GM18858 (cell line): ENCODE data around the gene PROCR.
A peak's percentile ranks its signal among the peaks of the same experiment; 100 is the strongest.
"Not testable (repeated sequence)": the region's sequence is repeated elsewhere in the genome, so short reads cannot be mapped to it uniquely, and the experiment has no call there.

Experiments used
- ATAC-seq: cut with Tn5 transposase; IDR thresholded peaks from one replicate; pipeline ENCODE4 v1.9.1; 2021; ENCODE audit not compliant: unreplicated experiment

PROCR gene

DNA sequence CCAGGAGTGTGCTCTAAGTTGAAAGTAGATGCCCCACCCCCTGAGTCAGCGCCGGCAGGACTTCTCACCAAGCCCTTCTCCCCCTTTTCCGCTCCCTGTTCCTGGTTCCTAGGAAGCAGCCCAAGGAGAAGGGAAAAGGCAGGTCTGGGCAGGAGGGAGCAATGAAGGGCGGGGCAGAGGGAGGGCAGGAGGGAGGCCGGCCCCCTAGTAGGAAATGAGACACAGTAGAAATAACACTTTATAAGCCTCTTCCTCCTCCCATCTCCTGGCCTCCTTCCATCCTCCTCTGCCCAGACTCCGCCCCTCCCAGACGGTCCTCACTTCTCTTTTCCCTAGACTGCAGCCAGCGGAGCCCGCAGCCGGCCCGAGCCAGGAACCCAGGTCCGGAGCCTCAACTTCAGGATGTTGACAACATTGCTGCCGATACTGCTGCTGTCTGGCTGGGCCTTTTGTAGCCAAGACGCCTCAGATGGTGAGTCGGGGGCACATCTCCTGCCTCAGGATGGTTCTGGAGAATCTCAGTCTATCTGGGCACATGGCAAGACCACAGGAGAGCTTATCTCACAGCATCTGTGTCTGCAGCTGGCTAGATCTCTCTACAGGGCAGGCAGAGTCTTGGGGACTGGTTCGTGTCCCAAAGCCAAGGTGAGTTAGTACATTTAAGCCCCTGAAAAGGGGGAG is at the start of gene PROCR:
Gene PROCR (plus strand): TSS at position 320 of the 681 bp plus-strand sequence. CDS start 83 bp downstream, at position 403.
- ATAC-seq: no peak

DNA sequence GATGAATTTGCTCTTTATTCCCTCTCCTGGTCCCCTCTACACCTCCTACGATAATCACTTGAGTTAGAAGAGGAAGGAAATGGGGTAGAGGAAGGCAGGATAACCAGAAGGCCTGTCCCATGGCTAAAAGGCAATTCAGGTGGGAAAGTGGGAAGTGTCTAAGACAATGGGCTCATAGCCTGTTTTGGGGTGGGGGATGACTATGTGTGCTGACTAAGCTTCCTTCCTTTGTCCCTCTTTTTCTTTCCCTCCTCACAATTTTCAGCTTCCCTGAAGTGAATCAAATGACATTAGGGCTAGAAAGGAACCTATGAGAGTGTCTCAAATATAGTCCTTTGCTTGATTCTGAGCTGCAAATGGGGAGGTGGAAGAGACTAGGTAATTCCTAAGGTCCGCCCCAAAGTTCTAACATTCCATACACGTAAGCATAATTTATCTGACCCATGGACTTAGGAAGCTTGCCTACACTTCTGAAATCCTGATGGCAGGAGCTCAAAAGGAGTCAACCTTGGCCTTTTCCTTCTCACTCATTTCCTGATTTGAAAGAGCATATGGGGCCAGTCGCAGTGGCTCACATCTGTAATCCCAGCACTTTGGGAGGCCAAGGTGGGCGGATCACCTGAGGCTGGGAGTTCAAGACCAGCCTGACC is 49.0 kb upstream of the PROCR start:
- no peak for ATAC-seq

DNA sequence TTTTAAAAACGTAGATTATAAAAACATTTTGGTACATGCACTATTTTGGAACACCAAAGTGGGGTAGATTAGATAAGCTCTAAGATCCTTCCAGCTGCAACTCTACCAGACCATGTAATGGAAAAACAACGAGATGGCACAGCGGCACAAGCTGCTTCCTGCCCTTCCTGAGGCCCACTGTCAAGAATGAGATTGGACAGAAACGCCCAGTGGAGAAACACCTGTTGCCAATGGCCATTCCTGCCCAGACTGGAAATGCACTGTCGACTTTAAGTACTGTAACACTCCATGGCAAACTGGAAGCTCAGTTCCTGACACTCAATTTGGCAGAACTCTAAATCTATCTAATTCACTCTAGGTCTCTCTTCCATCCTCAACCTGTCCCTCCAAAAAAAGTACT is 46.1 kb upstream of the PROCR start:
- ATAC-seq: no peak

DNA sequence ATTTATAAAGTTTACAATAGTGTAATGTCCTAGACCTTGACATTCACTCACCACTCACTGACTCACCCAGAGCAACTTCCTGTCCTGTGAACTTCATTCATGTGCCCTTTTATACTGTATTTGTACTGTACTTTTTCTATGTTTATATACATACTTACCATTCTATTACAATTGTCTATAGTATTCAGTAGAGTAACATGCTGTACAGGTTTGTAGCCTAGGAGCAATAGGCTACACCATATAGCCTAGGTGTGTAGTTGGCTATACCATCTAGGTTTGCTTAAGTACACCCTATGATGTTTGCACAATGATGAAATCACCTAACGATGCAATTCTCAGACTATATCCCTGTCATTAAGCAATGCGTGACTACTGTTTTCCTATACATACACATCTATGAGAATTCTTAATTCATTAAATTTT is 42.2 kb upstream of the PROCR start:
- ATAC-seq: no peak

DNA sequence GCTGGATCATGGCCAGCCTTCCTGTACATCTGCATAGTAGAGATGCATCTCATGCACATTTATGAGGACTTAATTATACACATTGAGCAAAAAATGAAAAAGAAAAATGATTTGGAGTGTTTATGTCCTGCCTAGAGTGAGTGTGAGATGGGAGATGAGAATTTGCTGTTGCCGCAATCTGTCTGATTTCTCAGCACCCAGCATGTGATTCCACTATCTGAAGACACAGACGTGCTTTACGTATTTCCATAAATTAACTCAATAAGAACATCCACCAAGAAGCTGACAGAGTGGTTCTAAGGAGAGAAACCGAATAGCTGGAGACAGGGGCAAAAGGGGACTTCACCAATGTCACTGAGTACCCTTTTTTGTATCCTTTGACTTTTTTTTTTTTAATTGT is 39.9 kb upstream of the PROCR start:
- ATAC-seq: no peak

DNA sequence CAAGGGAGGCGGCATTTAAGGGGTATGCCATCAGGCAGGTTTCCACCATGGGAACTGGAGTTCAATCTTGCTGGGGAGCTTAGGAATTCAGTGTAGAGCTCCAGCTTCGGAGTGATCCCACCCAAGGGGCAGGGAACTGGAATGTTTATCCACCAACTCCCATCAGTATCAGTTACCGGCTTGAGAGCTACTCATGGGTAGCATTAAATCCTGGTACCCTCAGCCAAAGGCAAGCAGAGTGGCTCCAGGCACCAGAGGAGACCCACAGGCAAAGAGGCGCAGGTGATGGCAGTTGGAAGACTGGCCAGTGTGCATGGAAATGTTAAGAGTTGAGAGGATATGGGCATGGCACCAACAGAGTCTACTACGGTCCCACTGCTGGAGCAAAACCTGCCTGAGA is 38.8 kb upstream of the PROCR start:
- ATAC-seq: no peak

DNA sequence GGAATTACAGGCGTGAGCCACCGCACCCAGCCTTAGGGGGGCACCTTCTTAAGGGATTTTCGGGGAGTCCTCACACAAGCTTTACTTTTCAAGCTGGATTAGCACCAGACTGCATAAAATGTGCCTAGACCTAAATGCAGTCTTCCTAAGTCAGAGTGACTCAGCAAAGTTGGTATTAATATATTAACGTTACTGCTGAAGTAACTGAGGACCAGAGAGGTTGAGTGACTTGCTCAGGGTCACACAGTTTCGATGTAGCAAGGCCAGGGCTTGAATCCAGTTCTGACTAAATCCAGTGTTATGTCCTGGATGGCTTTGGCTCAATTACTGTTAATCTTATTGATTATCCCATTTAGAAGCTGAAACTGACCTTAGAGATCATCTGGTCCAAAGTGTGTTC is 38.1 kb upstream of the PROCR start:
- ATAC-seq: no peak

DNA sequence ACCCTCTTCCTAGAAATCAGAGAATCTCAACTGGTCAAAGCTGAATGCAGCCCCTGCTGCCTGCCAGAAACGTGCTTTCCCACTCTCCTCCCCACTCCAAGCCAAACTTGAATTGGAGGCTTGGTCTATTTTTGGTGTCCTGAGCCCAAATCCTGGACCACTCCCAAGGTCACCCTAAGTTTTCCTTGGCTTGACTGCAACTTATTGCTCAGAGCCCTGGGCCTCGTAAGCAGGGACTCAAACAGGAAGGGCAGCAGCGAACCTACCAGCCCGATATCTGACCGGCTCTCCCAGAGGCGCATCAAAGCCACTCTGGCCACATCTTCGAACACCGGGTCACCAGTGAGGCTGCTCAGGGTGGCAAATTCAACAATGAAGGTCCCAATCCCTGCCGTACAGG is 37.4 kb upstream of the PROCR start:
- ATAC-seq: no peak

DNA sequence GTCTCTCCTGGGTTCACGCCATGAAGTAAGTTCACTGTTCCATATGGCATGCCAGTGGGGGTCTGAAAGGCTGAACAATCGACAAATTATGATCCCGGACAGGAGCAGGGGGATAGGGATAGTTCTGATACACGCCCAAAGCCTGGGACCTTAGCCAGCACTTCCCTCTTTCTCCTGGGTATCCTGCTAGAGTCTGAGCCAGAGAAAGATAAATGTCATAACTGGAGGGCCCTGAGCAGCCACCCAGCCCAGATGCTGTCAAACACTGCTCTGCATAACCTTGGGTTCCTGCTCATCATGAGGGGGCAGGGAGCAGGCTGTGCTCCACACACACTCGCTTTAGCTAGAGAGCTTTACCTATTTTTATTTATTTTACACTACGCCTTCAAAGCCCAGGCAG is 37.0 kb upstream of the PROCR start:
- no peak for ATAC-seq

DNA sequence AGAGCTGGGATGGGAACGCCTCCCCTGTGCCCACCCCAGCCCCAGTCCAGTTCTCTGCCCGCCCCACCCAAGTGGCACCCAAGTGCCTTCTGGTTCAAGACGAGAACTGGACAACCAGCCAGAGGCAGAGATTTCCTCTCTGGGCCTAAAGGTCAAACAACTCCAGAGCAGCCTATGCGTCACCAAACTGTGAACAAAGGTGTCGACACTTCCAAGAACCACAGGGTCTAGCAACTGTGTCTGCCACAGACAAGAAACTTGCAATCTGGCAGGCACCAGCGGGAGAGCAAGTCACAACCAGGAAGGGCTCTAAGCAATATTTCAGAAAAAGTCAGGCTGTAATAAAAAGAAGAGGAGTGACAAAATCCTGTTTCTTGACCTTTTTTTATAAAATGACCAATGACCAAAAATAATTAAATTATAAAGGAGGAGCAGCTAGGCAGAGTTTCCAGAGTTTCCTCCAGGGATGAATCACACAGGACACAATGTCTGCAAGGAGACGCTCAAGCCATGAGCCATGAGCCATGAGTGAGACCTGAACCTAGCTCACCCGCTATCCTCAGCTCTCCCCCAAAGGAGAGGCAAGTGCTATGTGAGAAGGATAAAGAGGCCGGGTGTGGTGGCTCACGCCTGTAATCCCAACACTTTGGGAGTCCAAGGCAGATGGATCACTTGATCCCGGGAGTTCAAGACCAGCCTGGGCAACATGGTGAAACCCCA is 35.8 kb upstream of the PROCR start:
- ATAC-seq: no peak

DNA sequence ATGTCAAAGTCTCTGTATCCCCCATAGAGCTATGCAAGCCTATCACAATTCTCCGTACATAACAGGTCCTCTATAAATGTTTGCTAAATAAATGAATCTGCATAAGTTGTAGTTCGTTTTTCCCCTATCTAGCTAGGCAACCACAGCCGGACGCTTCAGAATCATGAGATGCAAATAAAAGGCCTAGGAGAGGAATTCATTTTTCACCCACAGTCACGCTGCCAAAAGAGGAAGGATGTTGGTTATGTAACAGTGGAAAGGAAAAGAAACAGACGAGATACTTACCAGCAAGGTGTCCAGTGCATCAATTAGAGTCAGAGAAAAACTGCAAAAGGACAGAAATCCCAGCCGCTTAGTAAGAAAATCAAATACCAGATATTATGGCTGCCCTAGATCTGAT is 27.2 kb upstream of the PROCR start:
- no peak for ATAC-seq

DNA sequence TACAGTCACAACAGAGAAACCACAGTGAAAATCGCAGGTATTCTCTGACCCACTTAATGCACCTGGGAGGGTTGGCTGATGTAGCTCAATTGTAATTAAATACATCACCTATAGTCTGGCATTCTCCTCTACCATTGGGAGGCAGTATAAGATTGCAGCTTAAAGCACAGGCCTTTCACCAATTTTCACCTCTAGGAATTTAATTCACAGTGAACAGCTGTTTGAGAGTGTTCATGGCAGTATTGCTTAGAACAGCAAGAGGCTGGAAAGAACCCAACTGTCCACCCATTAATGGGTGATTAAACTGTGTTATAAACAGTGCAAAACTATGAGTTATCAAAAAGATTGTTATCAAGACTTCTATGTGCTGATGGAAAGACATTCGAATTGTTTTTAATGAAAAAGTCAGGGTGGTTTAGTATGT is 26.7 kb upstream of the PROCR start:
- no peak for ATAC-seq

DNA sequence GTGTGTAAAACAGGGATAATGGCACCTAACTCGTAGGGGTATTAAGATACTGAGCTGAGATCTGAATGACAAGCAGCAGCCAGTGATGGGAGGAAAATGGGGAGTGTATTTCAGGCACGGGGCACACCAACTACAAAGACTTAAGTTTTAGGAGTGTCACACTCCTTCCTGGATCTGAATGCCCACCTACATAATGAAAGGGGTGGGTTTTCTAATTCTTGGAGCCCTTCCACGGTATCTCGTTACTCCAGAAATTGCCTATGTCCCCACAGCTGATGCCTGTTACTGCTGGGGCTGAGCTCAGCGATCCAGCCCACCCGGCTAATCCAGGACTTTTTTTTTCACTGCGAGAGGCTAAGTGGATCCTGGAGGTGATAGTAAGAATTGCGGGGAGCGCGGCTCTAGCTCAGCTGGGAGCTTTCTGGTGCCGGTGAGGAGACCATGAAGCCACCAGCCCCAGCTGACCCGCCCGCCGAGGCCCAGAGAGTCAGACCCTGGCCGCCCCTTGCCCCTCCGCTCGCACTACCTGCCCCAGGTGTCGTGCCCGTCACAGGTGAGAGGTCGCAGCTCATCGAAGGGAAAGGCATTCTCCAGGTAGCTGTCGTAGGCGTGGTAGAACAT is 25.5 kb upstream of the PROCR start:
- ATAC-seq: no peak

DNA sequence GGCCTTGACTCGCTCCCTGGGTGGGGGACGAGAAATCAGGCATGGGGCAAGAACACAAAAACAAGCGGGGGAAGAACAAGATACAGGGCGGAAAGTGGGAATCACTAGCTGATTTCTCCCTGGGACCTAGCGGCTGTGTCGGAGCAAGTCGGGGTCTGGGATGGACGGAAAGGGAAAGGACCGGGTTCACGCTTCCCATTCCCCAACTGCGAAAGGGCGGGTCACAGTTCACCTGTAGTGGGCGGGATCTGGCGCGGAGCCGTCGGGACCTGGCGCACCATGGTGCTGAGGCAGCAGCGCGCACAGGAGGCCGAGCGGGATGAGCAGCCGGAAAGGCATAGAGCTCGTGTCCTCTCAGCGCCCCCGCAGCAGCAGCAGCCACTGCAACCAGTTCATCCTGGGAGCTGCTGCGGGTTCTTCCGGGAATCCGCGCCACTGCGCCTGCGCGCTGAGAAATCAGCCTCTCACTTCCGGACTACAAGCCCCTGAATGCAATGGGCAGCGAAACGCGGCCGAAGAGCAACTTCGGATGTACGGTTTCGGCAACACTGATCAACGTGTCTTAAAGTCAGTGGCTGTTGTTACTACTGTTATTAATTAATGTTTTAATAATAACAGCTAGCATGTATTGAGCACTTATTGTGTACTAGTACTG is 24.8 kb upstream of the PROCR start, which contains the start of gene EDEM2:
Gene EDEM2 (minus strand): TSS at position 417 of the 655 bp plus-strand sequence. CDS start 78 bp downstream, at position 339.
- peak; percentile 60 for ATAC-seq

DNA sequence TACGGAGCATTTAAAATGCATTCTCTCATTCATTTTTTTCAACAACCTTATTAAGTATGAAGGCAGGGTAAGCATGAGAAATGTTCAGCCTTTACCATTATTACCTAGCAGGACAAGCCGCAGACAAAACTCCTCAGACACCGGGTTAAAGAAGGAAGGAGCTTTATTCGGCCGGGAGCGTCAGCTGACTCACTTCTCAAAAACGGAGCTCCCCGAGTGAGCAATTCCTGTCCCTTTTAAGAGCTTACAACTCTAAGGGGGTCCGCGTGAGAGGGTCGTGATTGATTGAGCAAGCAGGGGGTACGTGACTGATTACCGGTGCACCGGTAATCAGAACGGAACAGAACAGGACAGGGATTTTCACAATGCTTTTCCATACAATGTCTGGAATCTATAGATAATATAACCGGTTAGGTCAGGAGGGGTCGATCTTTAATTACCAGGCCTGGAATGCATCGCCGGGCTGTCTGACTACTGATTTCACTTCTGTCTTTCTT is 24.2 kb upstream of the PROCR start:
- peak; percentile 17 for ATAC-seq

DNA sequence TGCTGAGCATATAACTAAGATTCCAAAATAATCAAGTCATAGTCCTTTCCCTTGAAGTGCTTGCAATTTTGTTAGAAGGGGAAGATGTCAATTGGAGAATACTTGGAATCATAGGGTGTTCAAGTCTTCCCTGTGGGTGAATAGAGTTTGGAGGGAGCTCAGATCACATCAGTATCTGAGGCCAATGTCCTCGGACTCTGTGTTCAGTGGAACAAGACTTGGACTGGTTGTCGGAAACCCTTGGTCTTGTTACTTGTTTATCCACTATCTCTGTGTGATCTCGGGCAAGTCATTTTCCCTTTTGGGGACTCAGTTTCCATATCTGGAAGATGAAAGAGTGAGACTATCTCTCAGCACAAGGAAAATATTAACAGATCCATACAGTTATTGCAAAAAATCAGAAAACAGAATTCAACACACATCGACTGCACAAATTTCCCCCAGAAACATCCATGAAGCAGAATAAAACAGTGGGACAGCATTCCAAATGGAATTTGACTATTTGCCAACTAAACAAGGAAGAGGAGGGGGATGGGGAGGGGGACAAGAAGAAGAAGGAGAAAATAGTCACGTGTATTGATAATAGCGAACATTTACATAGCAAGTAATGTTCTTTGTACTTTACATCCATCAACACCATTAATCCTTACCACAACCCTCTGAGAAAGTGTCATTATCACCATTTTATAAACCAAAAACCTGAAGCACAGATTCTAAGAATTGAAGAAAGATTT is 20.9 kb upstream of the PROCR start:
- no peak for ATAC-seq

DNA sequence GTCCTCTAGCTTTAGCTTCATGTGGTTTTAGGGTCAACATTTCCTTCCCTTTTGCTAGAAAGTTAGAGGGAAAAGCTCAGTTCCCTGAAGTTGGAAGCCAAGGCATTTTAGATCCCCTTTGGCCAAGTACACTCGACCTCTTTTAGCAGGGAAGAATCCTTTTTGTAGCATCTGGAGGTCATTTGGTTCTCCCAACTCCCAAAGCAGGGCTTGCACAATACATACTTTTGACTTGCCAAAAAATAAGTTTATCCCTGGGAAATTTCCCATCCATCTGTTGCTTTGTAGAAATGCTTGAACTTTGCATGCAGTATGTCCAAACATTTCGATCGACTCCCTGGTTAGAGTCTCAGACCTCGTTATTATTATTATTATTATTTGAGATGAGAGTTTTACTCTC is 20.1 kb upstream of the PROCR start:
- ATAC-seq: no peak

DNA sequence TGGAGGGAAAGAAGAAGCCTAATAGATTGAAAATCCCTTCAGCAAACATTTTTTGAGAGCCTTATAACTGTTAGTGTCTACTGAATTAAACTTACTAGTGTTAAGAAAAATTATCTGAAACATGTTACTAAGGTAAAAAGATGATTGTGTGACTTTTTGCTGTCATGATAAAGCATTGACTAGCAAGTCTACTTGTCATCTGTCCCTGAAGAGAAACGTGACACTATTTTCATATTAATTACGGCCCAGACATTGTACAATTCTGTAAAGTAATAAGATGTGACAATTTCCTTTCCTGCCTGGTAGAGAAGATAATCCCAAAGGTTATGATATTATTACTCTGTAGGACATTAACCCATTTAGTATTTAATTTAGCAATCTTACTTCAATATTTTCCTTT is 15.9 kb upstream of the PROCR start:
- no peak for ATAC-seq

DNA sequence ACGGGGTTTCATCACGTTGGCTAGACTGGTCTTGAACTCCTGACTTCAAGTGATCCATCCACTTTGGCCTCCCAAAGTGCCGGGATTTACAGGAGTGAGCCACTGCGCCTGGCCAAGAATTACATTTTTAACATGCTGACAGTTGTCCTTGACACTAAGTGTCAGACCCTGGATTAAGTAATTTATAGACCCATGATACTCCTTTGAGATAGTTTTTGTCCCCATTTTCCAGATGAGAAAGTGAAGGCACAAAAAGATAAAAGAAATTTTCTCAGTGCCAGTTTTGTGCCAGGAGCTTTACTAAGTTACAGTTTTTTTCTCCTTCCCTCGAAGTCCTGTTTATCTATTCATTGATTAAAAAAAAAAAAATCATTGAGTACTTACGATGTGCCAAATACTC is 14.9 kb upstream of the PROCR start:
- no peak for ATAC-seq

DNA sequence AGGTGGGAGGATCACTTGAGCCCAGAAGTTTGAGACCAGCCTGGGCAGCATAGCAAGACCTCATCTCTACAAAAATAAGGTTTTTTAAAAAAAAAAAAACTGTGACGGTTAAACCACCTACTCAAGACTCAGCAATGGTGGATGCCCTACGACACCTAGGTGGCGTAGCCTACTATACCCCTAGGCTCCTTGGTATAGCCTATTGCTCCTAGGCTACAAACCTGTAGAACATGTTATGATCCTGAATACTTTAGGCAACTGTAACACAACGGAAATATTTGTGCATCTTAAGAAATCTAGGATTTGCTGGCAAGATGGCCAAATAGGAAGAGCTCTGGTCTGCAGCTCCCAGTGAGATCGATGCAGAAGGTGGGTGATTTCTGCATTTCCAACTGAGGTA is 11.5 kb upstream of the PROCR start:
- not testable (repeated sequence) for ATAC-seq
